ENCODE results near the gene SKOR2.

- TF ChIP-seq POLR2A (IDR thresholded peaks at IDR 0.05): no peak
- no peak for TF ChIP-seq CTCF (IDR thresholded peaks at IDR 0.05)
Observed at GRCh38 chr18:47179520-47179919, 71.9 kb downstream of the SKOR2 start.

Measured in esophagus squamous epithelium (tissue), 4 donors.